H1 (cell line): Measurements from ENCODE around the gene PRRX1. TPM values are rescaled to one million over a fixed set of nuclear protein-coding genes. Genes with fewer than 3 reads are reported as not detected.

Experiments used
- CTCF ChIA-PET: fragments of 300-600 bp; sonication (Branson Sonifier 250); formaldehyde crosslinking; loops from one replicate; lab custom pipeline; 2021; ENCODE audit not compliant: partially characterized antibody; lab: Charles Lee
- POLR2A ChIA-PET: fragments of 300-600 bp; sonication (Branson Sonifier 250); formaldehyde crosslinking; loops from one replicate; lab custom pipeline; 2021; ENCODE audit warnings: inconsistent platforms; ENCODE audit not compliant: partially characterized antibody; lab: Charles Lee
- DNase-seq, 2 experiments: peaks; one replicate each; pipeline versions ENCODE4 v3.0.0 to v3.0.0-alpha.2; 2010 to 2022; ENCODE audit warnings: low spot score in 2 of 2, low read depth in 1 of 2, mixed read lengths in 1 of 2
- FAIRE-seq: peaks from 2 replicates; lab custom pipeline; 2011; peaks lifted over from hg19 to GRCh38; lab: Jason Lieb, UNC
- H2AFZ ChIP-seq: 2 replicates; pipeline ENCODE4 v1.8.1; 2012; ENCODE audit warnings: low read length, inconsistent platforms
- H2AK5ac ChIP-seq: 2 replicates; pipeline ENCODE4 v1.6.1; 2013; ENCODE audit warnings: low read depth, low read length
- H2BK120ac ChIP-seq: replicated peaks from 2 replicates; pipeline ENCODE3; 2013; ENCODE audit warnings: low read depth, low read length, inconsistent platforms
- H2BK12ac ChIP-seq: 2 replicates; pipeline ENCODE4 v1.6.1; 2013; ENCODE audit warnings: low read depth, low read length
- H2BK15ac ChIP-seq: 2 replicates; pipeline ENCODE4 v1.6.1; 2013; ENCODE audit warnings: low read length
- H2BK20ac ChIP-seq: 2 replicates; pipeline ENCODE4 v1.6.1; 2013; ENCODE audit warnings: low read length
- H2BK5ac ChIP-seq: 2 replicates; pipeline ENCODE4 v1.6.1; 2013; ENCODE audit warnings: low read depth, low read length
- H3K14ac ChIP-seq: 2 replicates; pipeline ENCODE4 v1.6.1; 2013; ENCODE audit warnings: inconsistent platforms; ENCODE audit not compliant: insufficient read length
- H3K18ac ChIP-seq: 2 replicates; pipeline ENCODE4 v1.6.1; 2013; ENCODE audit warnings: low read length; ENCODE audit errors: extremely low read depth
- H3K23ac ChIP-seq: 2 replicates; pipeline ENCODE4 v1.6.1; 2013; ENCODE audit warnings: inconsistent platforms; ENCODE audit not compliant: insufficient read length
- H3K23me2 ChIP-seq: 2 replicates; pipeline ENCODE4 v1.6.1; 2013; ENCODE audit warnings: low read depth, low read length
- H3K27ac ChIP-seq: 2 replicates; pipeline ENCODE4 v1.6.1; 2011; ENCODE audit warnings: low read depth, low read length, inconsistent platforms
- H3K27me3 ChIP-seq, 4 experiments: replicated peaks in 1 of 4; 1 replicate in 1 of 4; 2 replicates in 3 of 4; pipeline versions ENCODE4 v1.6.1 to v1.8.1; 2011 to 2013; ENCODE audit warnings: low read length in 3 of 4, mild to moderate bottlenecking in 3 of 4, inconsistent platforms in 2 of 4, mixed read lengths in 2 of 4, moderate library complexity in 1 of 4; ENCODE audit not compliant: control insufficient read depth in 3 of 4, insufficient read depth in 3 of 4; ENCODE audit errors: extremely low read depth in 1 of 4
- H3K36me3 ChIP-seq, 4 experiments: 2 replicates each; pipeline versions ENCODE4 v1.6.1 to v1.8.1; 2011 to 2013; ENCODE audit warnings: mild to moderate bottlenecking in 4 of 4, low read length in 3 of 4, moderate library complexity in 2 of 4, control low read depth in 1 of 4, inconsistent platforms in 1 of 4; ENCODE audit not compliant: insufficient read depth in 4 of 4, control insufficient read depth in 2 of 4
- H3K4ac ChIP-seq: replicated peaks from 2 replicates; pipeline ENCODE3; 2013; ENCODE audit warnings: low read length, low read depth, mixed read lengths, inconsistent platforms; ENCODE audit not compliant: insufficient read length
- H3K4me1 ChIP-seq, 4 experiments: replicated peaks in 1 of 4; 1 replicate in 1 of 4; 2 replicates in 3 of 4; pipeline versions ENCODE4 v1.6.1 to v1.8.1; 2011 to 2013; ENCODE audit warnings: low read length in 3 of 4, inconsistent platforms in 2 of 4, mixed read lengths in 1 of 4; ENCODE audit not compliant: insufficient read depth in 4 of 4, control insufficient read depth in 3 of 4
- H3K4me2 ChIP-seq, 2 experiments: 2 replicates each; pipeline versions ENCODE4 v1.6.1 to v1.8.1; 2011 to 2013; ENCODE audit warnings: low read depth in 2 of 2, low read length in 2 of 2, control low read depth in 1 of 2, inconsistent platforms in 1 of 2, mild to moderate bottlenecking in 1 of 2; ENCODE audit not compliant: insufficient read depth in 1 of 2
- H3K4me3 ChIP-seq, 4 experiments: fragments of 200-600, 300-600 bp in 1 of 4; sonication (generic), shearing (Covaris generic), sonication (Bioruptor Twin) in 1 of 4; 2 replicates each; pipeline versions ENCODE4 v1.5.1 to v1.8.1; 2011 to 2016; ENCODE audit warnings: low read length in 4 of 4, low read depth in 3 of 4, control low read depth in 2 of 4, inconsistent platforms in 2 of 4, mild to moderate bottlenecking in 2 of 4, mixed read lengths in 1 of 4, moderate library complexity in 1 of 4; ENCODE audit not compliant: insufficient read depth in 2 of 4; ENCODE audit errors: extremely low read depth in 1 of 4
- H3K56ac ChIP-seq: replicated peaks from 2 replicates; pipeline ENCODE3; 2013; ENCODE audit warnings: low read depth, mild to moderate bottlenecking, mixed read lengths, low read length, inconsistent platforms; ENCODE audit not compliant: insufficient read length
- H3K79me1 ChIP-seq: 2 replicates; pipeline ENCODE4 v1.6.1; 2013; ENCODE audit warnings: low read depth, low read length, control low read depth
- H3K79me2 ChIP-seq, 2 experiments: 2 replicates each; pipeline versions ENCODE4 v1.6.1 to v1.8.1; 2012 to 2013; ENCODE audit warnings: low read length in 2 of 2, mild to moderate bottlenecking in 2 of 2, inconsistent platforms in 1 of 2; ENCODE audit not compliant: insufficient read depth in 2 of 2, control insufficient read depth in 1 of 2
- H3K9ac ChIP-seq, 4 experiments: replicated peaks in 1 of 4; 1 replicate in 1 of 4; 2 replicates in 3 of 4; pipeline versions ENCODE4 v1.6.1 to v1.8.1; 2011 to 2013; ENCODE audit warnings: low read depth in 3 of 4, low read length in 3 of 4, control low read depth in 2 of 4, mild to moderate bottlenecking in 2 of 4, moderate library complexity in 2 of 4, inconsistent platforms in 1 of 4; ENCODE audit errors: extremely low read depth in 1 of 4
- H3K9me3 ChIP-seq, 2 experiments: 2 replicates each; pipeline versions ENCODE4 v1.6.1 to v1.8.1; 2012 to 2013; ENCODE audit warnings: mild to moderate bottlenecking in 2 of 2, moderate library complexity in 2 of 2, control low read depth in 1 of 2, inconsistent platforms in 1 of 2, low read depth in 1 of 2, low read length in 1 of 2, mixed read lengths in 1 of 2; ENCODE audit not compliant: insufficient read depth in 2 of 2
- H4K20me1 ChIP-seq, 2 experiments: replicated peaks in 1 of 2; 2 replicates each; pipeline versions ENCODE3 to v1.8.1; 2011 to 2013; ENCODE audit warnings: inconsistent platforms in 2 of 2, low read length in 2 of 2, mild to moderate bottlenecking in 1 of 2; ENCODE audit not compliant: insufficient read depth in 2 of 2, control insufficient read depth in 1 of 2
- H4K5ac ChIP-seq: 2 replicates; pipeline ENCODE4 v1.6.1; 2013; ENCODE audit warnings: low read length, low read depth, mixed read lengths, inconsistent platforms; ENCODE audit not compliant: insufficient read length
- H4K8ac ChIP-seq: 2 replicates; pipeline ENCODE4 v1.8.0; 2013; ENCODE audit warnings: mild to moderate bottlenecking, moderate library complexity, low read length, inconsistent platforms; ENCODE audit not compliant: insufficient read depth; ENCODE audit errors: extremely low read depth
- H4K91ac ChIP-seq: replicated peaks from 2 replicates; pipeline ENCODE3; 2013; ENCODE audit warnings: low read length, mixed read lengths, inconsistent platforms; ENCODE audit not compliant: insufficient read length
- ATF3 ChIP-seq: IDR thresholded peaks from 2 replicates; pipeline ENCODE4 v1.6.1; 2011; ENCODE audit warnings: low read depth, mild to moderate bottlenecking, low read length; ENCODE audit not compliant: insufficient read depth
- BACH1 ChIP-seq: IDR thresholded peaks from 2 replicates; pipeline ENCODE4 v1.6.1; 2012; ENCODE audit warnings: low read length, improper control_type of control experiment
- BRCA1 ChIP-seq: IDR thresholded peaks from 2 replicates; pipeline ENCODE4 v1.6.1; 2012; ENCODE audit warnings: low read depth, low read length, improper control_type of control experiment
- CBX5 ChIP-seq: fragments of 300-800, 300-1000 bp; sonication (generic); IDR thresholded peaks from 2 replicates; pipeline ENCODE4 v1.7.1; 2016; ENCODE audit warnings: antibody characterized with exemption, low read length, low read depth
- CEBPB ChIP-seq: IDR thresholded peaks from 2 replicates; pipeline ENCODE4 v1.6.1; 2012; ENCODE audit warnings: low read depth, low read length
- E2F6 ChIP-seq: IDR thresholded peaks from 2 replicates; pipeline ENCODE4 v1.6.1; 2012; ENCODE audit warnings: inconsistent platforms
- HDAC6 ChIP-seq: IDR thresholded peaks from one replicate; pipeline ENCODE4 v1.7.1; 2012; ENCODE audit warnings: low read depth, mild to moderate bottlenecking, inconsistent platforms, low read length, moderate library complexity
- MAX ChIP-seq: IDR thresholded peaks from 2 replicates; pipeline ENCODE4 v1.6.1; 2012; ENCODE audit warnings: inconsistent platforms
- POLR2A ChIP-seq, 2 experiments: IDR thresholded peaks; 1 replicate in 1 of 2; 2 replicates in 1 of 2; pipeline ENCODE4 v1.6.1; 2011; ENCODE audit warnings: low read depth in 2 of 2, low read length in 2 of 2, mild to moderate bottlenecking in 2 of 2; ENCODE audit errors: control extremely low read depth in 1 of 2
- SIX5 ChIP-seq: IDR thresholded peaks from 2 replicates; pipeline ENCODE4 v1.6.1; 2011; ENCODE audit warnings: mild to moderate bottlenecking, low read depth, low read length
- YY1 ChIP-seq: IDR thresholded peaks from 2 replicates; pipeline ENCODE4 v1.6.1; 2011; ENCODE audit warnings: low read depth, mild to moderate bottlenecking, low read length
- ZNF274 ChIP-seq: IDR thresholded peaks from 2 replicates; pipeline ENCODE4 v1.7.0; 2012; ENCODE audit warnings: low read length, borderline replicate concordance; ENCODE audit errors: extremely low read depth
- polyA plus RNA-seq, 7 experiments: library from polyadenylated mRNA; depleted of rRNA in 3 of 7; stranded (reverse) in 5 of 7; unstranded in 2 of 7; fragments of >200 nt in 5 of 7; fragments of 200-250 nt in 2 of 7; gene quantifications; 1 replicate in 5 of 7; 2 replicates in 1 of 7; 4 replicates in 1 of 7; pipeline versions ENCODE4 v1.2.1 to v1.2.3, GENCODE V29; 2011 to 2013; ENCODE audit warnings: missing spikeins in 2 of 7, mixed read lengths in 2 of 7
- total RNA-seq: library from RNA; stranded (reverse); fragmentation: NEBNext Ultra II Directional; extraction: Animal tissue kit (Norgen Biotek cat#: 25700); gene quantifications from 2 replicates; pipeline ENCODE4 v1.2.1, GENCODE V29; 2021

PRRX1 gene
- total and polyA plus RNA-seq, 2 of the 8 experiments (the other 6 are each of a cell fraction or from before 2014, with no cell fraction given) = not detected

GRCh38 chr1:170691258-170691657 is 27.3 kb downstream of the PRRX1 start:
- no peak overlapping the region for H3K14ac ChIP-seq
- H2AFZ ChIP-seq = no peak overlapping the region
- no peak overlapping the region for H2BK5ac ChIP-seq
- H4K5ac ChIP-seq = no peak overlapping the region
- H2BK12ac ChIP-seq = no peak overlapping the region
- no peak overlapping the region for H2BK20ac ChIP-seq
- DNase-seq (no peak), FAIRE-seq (no peak)
- H2BK15ac ChIP-seq = no peak overlapping the region
- H2BK120ac ChIP-seq = no peak overlapping the region
- no peak overlapping the region for H4K8ac ChIP-seq
- no peak overlapping the region for H3K9ac ChIP-seq
- no peaks in the 10 kb centered on the region for H3K79me2 ChIP-seq
- H3K27me3 ChIP-seq = no peaks in the 10 kb centered on the region
- H2AK5ac ChIP-seq = no peak overlapping the region
- no peak for TF ChIP-seq CBX5
- no peak for TF ChIP-seq CEBPB
- no peak for TF ChIP-seq ZNF274
- TF ChIP-seq ATF3 = no peak
- no peak for TF ChIP-seq HDAC6
- no peak for TF ChIP-seq MAX
- no peak for TF ChIP-seq BACH1
- TF ChIP-seq BRCA1 = no peak
- TF ChIP-seq YY1 = no peak
- no peak for TF ChIP-seq SIX5
- TF ChIP-seq POLR2A (IDR thresholded peaks at IDR 0.05; ENCODE audit: control extremely low read depth in 1 of 2, low read depth in 2 of 2, low read length in 2 of 2) = no peak
- no peak for TF ChIP-seq E2F6
- POLR2A ChIA-PET = no interaction called here
- CTCF ChIA-PET = interaction anchor here (0.9 to 9.4 kb wide), 6 partner anchors 9 to 237 kb away, joined by 3 to 75 read pairs (median 18); no protein-coding TSS in a partner anchor
- no peaks in the 10 kb centered on the region for H4K20me1 ChIP-seq
- no peaks in the 10 kb centered on the region for H3K9me3 ChIP-seq
- H3K56ac ChIP-seq = no peak overlapping the region
- H3K23me2 ChIP-seq = no peaks in the 10 kb centered on the region; the same call in 1 of the 2 replicates
- H3K4me1 ChIP-seq = no peaks in the 10 kb centered on the region
- no peak overlapping the region for H3K4ac ChIP-seq
- no peaks in the 10 kb centered on the region for H3K79me1 ChIP-seq
- H3K4me3 ChIP-seq = no peak overlapping the region
- H3K27ac ChIP-seq = no peak overlapping the region
- H3K18ac ChIP-seq = no peak overlapping the region
- H3K23ac ChIP-seq = no peak overlapping the region
- H3K4me2 ChIP-seq = no peak overlapping the region
- H3K36me3 ChIP-seq = no peaks in the 10 kb centered on the region
- no peak overlapping the region for H4K91ac ChIP-seq
